Adrenal gland (tissue), 5 donors: Measurements from ENCODE around the gene PLEKHN1.

Source experiments
- CTCF ChIP-seq, 6 experiments: fragments of 450-650 bp in 4 of 6; fragments of 200-600 bp in 2 of 6; sonication (generic) in 1 of 6; IDR thresholded peaks; 1 replicate in 5 of 6; 2 replicates in 1 of 6; pipeline versions ENCODE4 v1.5.1 to v1.8.0; 2016 to 2021; ENCODE audit warnings: antibody characterized with exemption in 6 of 6, mild to moderate bottlenecking in 2 of 6, moderate library complexity in 1 of 6
- POLR2A ChIP-seq, 2 donors: fragments of 450-650 bp; IDR thresholded peaks; one replicate each; pipeline ENCODE4 v1.6.1; 2017; ENCODE audit warnings: antibody characterized with exemption in 2 of 2, mild to moderate bottlenecking in 2 of 2, moderate library complexity in 1 of 2
- donor health status: DM: no; HTN: no; CAD: no.

GRCh38 chr1:1004420-1004779 lies 38.1 kb downstream of the PLEKHN1 start:
- TF ChIP-seq POLR2A (IDR thresholded peaks at IDR 0.05) (no peak), CTCF (IDR thresholded peaks at IDR 0.05) (no peak)
